HG02798 (cell line): ENCODE data around the gene RAB33A.
"Not testable (repeated sequence)": the region's sequence is repeated elsewhere in the genome, so short reads cannot be mapped to it uniquely, and the experiment has no call there.

ENCODE experiments used
- ATAC-seq: cut with Tn5 transposase; IDR thresholded peaks from one replicate; pipeline ENCODE4 v1.9.1; 2021; ENCODE audit warnings: mild to moderate bottlenecking; ENCODE audit not compliant: unreplicated experiment, poor library complexity

RAB33A gene

GRCh38 chrX:130224810-130225209, 53.0 kb downstream of the RAB33A start:
- no peak for ATAC-seq

GRCh38 chrX:130228871-130229270, 57.1 kb downstream of the RAB33A start:
- ATAC-seq, result no peak

GRCh38 chrX:130231184-130231583, 59.4 kb downstream of the RAB33A start:
- not testable (repeated sequence) for ATAC-seq
